OCI-LY7 (cell line): ENCODE measurements around the gene VWF.

Experiments used
- CTCF ChIP-seq: fragments of 200-600 bp; sonication (generic); conservative IDR thresholded peaks from 2 replicates; pipeline ENCODE4 v1.5.1; 2014; ENCODE audit warnings: mild to moderate bottlenecking, antibody characterized with exemption, low read length, moderate library complexity, mixed read lengths
- EZH2phosphoT487 ChIP-seq: fragments of 200-600 bp; sonication (generic); IDR thresholded peaks from 2 replicates; pipeline ENCODE4 v1.6.1; 2018; ENCODE audit warnings: low read depth, borderline replicate concordance, mild to moderate bottlenecking, mixed run types, antibody characterized with exemption, low read length, moderate library complexity, mixed read lengths

GRCh38 chr12:6124411-6125309 lies at the start of gene VWF:
- TF ChIP-seq CTCF (no peak), EZH2phosphoT487 (no peak)
